MG63 (cell line): ENCODE results near the gene ACAP1. TPM values are rescaled to one million over a fixed set of nuclear protein-coding genes. Genes with fewer than 3 reads are reported as not detected.

Experiments used
- DNase-seq: peaks from one replicate; pipeline ENCODE4 v3.0.0-alpha.2; 2020
- H3K27me3 ChIP-seq: fragments of 250-450 bp; sonication (Bioruptor Pico); 2 replicates; pipeline ENCODE4 v1.5.1; 2020; ENCODE audit warnings: mild to moderate bottlenecking, moderate library complexity
- H3K36me3 ChIP-seq: fragments of 250-450 bp; sonication (Bioruptor Pico); 2 replicates; pipeline ENCODE4 v1.5.1; 2020; ENCODE audit warnings: mild to moderate bottlenecking, moderate library complexity
- H3K4me3 ChIP-seq: fragments of 250-450 bp; sonication (Bioruptor Pico); 2 replicates; pipeline ENCODE4 v1.5.1; 2020; ENCODE audit warnings: mild to moderate bottlenecking, moderate library complexity
- H3K9me3 ChIP-seq: fragments of 250-450 bp; sonication (Bioruptor Pico); 2 replicates; pipeline ENCODE4 v1.5.1; 2020; ENCODE audit warnings: mild to moderate bottlenecking, moderate library complexity
- total RNA-seq: library from RNA; depleted of rRNA; stranded (reverse); fragments of >200 nt; shearing (Covaris generic); gene quantifications from 2 replicates; pipeline ENCODE4 v1.2.3, GENCODE V29; 2014; ENCODE audit warnings: low replicate concordance; rRNA removed

The ACAP1 gene
- 0.20 TPM in 1 of 2 replicates, not detected in the other for total RNA-seq

GRCh38 chr17:7336240-7337175 is at the start of gene ACAP1:
Gene ACAP1, plus strand, starts transcription at chr17:7336529. Its CDS starts 206 bp downstream, at chr17:7336735.
- Histone ChIP-seq H3K9me3 (no peaks in the 10 kb centered on the region), H3K36me3 (no peaks in the 10 kb centered on the region), H3K27me3 (no peaks in the 10 kb centered on the region), H3K4me3 (no peak within 1 kb of the TSS)
- no peak for DNase-seq

- no peak for DNase-seq
- no peak overlapping the region for H3K4me3 ChIP-seq
- no peaks in the 10 kb centered on the region for H3K9me3 ChIP-seq
- H3K27me3 ChIP-seq, result no peaks in the 10 kb centered on the region
- H3K36me3 ChIP-seq, result no peaks in the 10 kb centered on the region
Measured at GRCh38 chr17:7289256-7290032, 46.9 kb upstream of the ACAP1 start.

GRCh38 chr17:7290166-7290565 is 46.2 kb upstream of the ACAP1 start:
- no peak for DNase-seq
- Histone ChIP-seq H3K9me3 (no peaks in the 10 kb centered on the region), H3K36me3 (no peaks in the 10 kb centered on the region), H3K4me3 (no peak overlapping the region), H3K27me3 (no peaks in the 10 kb centered on the region)

- no peak for DNase-seq
Measured at GRCh38 chr17:7290685-7291084, 45.6 kb upstream of the ACAP1 start.

GRCh38 chr17:7292194-7292593 is 44.1 kb upstream of the ACAP1 start:
- no peak for DNase-seq
- H3K4me3 ChIP-seq, result no peak overlapping the region
- no peaks in the 10 kb centered on the region for H3K9me3 ChIP-seq
- no peaks in the 10 kb centered on the region for H3K27me3 ChIP-seq
- no peaks in the 10 kb centered on the region for H3K36me3 ChIP-seq

More at GRCh38 chr17:7290685-7291084, 45.6 kb upstream of the ACAP1 start:
- H3K4me3 ChIP-seq, result no peak overlapping the region
- no peaks in the 10 kb centered on the region for H3K36me3 ChIP-seq
- no peaks in the 10 kb centered on the region for H3K9me3 ChIP-seq
- H3K27me3 ChIP-seq, result no peaks in the 10 kb centered on the region

- no peaks in the 10 kb centered on the region for H3K27me3 ChIP-seq
- peak; percentile 8 for DNase-seq
Measured at GRCh38 chr17:7292729-7293128, 43.6 kb upstream of the ACAP1 start.

GRCh38 chr17:7293159-7293558 is 43.2 kb upstream of the ACAP1 start:
- Histone ChIP-seq H3K4me3 (no peak overlapping the region), H3K9me3 (no peaks in the 10 kb centered on the region), H3K27me3 (no peaks in the 10 kb centered on the region), H3K36me3 (no peaks in the 10 kb centered on the region)
- DNase-seq, result peak; percentile 19

More at GRCh38 chr17:7292729-7293128, 43.6 kb upstream of the ACAP1 start:
- no peak overlapping the region for H3K4me3 ChIP-seq
- H3K36me3 ChIP-seq, result no peaks in the 10 kb centered on the region
- no peaks in the 10 kb centered on the region for H3K9me3 ChIP-seq

GRCh38 chr17:7293816-7294613 is 42.3 kb upstream of the ACAP1 start:
- H3K4me3 ChIP-seq, result peak overlapping the region; percentile 31; the same call in 1 of the 2 replicates
- no peaks in the 10 kb centered on the region for H3K9me3 ChIP-seq
- no peaks in the 10 kb centered on the region for H3K27me3 ChIP-seq
- peak; percentile 16 for DNase-seq
- H3K36me3 ChIP-seq, result no peaks in the 10 kb centered on the region

GRCh38 chr17:7294614-7295153 is 41.6 kb upstream of the ACAP1 start, which contains the start of gene YBX2:
Gene YBX2, minus strand, starts transcription at chr17:7294639. Its CDS starts 139 bp downstream, at chr17:7294500.
- DNase-seq, result peak; percentile 80
- peak within 1 kb of the TSS; percentile 31; the same call in 1 of the 2 replicates for H3K4me3 ChIP-seq
- no peaks in the 10 kb centered on the region for H3K27me3 ChIP-seq
- H3K9me3 ChIP-seq, result no peaks in the 10 kb centered on the region
- H3K36me3 ChIP-seq, result no peaks in the 10 kb centered on the region

GRCh38 chr17:7295230-7296180 is 40.8 kb upstream of the ACAP1 start:
- H3K9me3 ChIP-seq, result no peaks in the 10 kb centered on the region
- H3K27me3 ChIP-seq, result no peaks in the 10 kb centered on the region
- no peak overlapping the region for H3K4me3 ChIP-seq
- no peak for DNase-seq
- no peaks in the 10 kb centered on the region for H3K36me3 ChIP-seq

GRCh38 chr17:7296189-7296861 is 40.0 kb upstream of the ACAP1 start:
- Histone ChIP-seq H3K4me3 (no peak overlapping the region), H3K9me3 (no peaks in the 10 kb centered on the region), H3K27me3 (no peaks in the 10 kb centered on the region), H3K36me3 (no peaks in the 10 kb centered on the region)
- peak; percentile 78 for DNase-seq

- no peaks in the 10 kb centered on the region for H3K27me3 ChIP-seq
- H3K4me3 ChIP-seq, result no peak overlapping the region
- peaks cover 11% of the 10 kb centered on the region for H3K36me3 ChIP-seq
- no peak for DNase-seq
- no peaks in the 10 kb centered on the region for H3K9me3 ChIP-seq
Measured at GRCh38 chr17:7304179-7304578, 32.1 kb upstream of the ACAP1 start.

GRCh38 chr17:7306911-7307685 is 29.2 kb upstream of the ACAP1 start, which contains the start of gene EIF5A:
Gene EIF5A, plus strand, starts transcription at chr17:7307628. Its CDS starts 2,008 bp downstream, at chr17:7309636.
- H3K27me3 ChIP-seq, result no peaks in the 10 kb centered on the region
- H3K4me3 ChIP-seq, result peak within 1 kb of the TSS; percentile 88
- no peaks in the 10 kb centered on the region for H3K9me3 ChIP-seq
- peaks cover 37% of the 10 kb centered on the region for H3K36me3 ChIP-seq
- peak; percentile 96 for DNase-seq
